Superior temporal gyrus (tissue), 1 donor: Measurements from ENCODE around the gene MAGEF1.

ENCODE experiments used
- DNase-seq: peaks from one replicate; pipeline ENCODE4 v3.0.0-alpha.2; 2016; ENCODE audit errors: extremely low spot score

Gene MAGEF1

DNA sequence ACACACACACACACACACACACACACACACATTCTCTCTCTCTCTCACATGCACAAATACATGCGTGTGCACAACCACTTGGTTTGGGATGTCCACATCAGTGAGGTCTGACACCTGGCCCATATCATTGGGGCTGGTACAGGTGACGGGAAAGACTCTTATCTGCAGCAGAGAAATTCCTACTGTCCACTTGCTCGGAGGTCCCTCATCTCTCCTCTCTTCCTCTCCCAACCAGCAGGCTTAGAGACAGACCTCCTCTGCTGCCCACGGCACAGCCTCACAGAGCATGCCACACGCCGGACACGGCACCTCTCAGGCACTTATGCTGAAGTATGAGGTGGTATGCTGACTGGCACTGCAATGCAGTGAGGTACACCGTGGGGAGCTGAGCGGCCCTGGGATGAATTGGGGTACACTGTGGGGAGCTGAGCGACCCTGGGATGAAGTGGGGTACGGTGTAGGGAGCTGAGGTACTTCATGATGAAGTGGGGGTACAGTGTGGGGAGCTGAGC, 41.7 kb downstream of the MAGEF1 start:
- no peak for DNase-seq

DNA sequence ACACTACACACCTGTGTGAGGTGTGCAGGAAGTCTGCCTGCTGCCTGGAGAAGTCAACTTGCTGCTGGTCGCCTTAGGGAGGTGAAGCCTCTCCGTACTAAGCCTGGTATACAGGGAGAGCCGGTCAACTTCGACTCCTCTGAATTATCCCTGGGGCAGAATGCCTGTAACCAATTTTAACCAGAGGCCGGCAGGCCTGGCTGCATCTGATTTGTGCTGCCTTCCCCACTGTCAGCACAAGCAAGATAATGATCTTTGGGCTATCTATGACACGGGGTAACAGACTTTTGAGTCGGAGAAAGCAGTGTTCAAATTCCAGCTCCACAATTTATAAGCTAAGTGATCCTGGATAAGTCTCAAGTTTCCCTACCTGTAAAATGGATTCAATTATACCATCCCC, 42.3 kb downstream of the MAGEF1 start:
- DNase-seq, result no peak

DNA sequence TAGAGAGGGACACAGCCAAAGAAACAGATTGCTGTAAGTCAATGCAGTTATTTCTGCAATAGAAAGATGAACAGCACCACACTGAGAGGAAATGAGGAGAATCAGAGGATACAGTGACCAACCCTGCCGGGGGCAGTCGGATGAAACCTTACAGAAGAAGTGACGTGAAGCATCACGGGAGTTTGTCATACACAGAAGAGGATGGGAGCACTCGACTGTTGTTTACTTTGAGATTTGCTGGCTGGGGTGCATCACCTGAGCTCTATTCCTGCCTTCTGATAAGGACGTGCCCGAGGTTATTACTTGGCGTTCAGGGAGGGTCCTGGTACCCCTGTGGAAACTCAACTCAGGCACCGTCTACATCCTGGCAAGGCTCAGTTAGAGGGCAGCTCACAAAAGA, 45.4 kb downstream of the MAGEF1 start:
- DNase-seq, result no peak

DNA sequence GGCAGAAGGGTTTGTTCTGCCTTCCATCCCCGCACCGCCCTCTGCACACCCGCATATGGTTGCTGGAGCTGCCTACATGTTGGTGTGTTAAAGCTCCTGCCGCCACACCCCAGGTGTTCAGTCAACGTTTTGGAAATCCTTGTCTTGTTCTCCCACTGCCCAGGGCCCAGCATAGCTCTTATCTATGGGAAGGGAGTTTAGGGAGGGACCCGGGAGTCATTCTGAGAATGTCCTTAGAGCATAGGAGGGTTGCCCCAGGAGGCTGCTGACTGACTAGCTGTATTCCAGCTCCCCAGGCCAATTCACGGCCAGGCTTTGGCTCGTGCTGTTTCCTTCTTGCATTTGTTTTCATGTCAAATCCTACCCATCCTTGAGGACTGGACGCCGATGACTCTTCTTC, 46.8 kb downstream of the MAGEF1 start:
- DNase-seq, result no peak

DNA sequence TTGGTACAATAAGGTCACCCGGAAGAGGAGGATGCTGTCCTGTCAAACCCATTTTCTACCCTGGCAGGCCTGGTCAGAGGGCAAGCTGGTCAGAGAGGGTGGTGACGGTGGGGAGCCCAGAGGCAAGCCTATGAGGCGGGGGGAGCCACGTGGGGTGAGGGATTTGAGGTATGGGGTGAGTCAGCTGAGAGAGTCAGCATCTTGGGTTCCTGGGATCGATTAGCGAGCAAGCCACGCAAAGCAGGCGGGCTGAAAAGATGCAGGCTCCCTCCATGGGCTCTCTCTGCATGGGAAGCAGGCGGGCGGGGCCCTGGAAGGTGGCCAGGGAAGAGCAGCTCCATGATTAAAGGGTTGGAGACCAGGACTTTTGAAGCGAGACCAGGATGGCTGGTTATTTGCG, 48.1 kb downstream of the MAGEF1 start:
- DNase-seq, result no peak

DNA sequence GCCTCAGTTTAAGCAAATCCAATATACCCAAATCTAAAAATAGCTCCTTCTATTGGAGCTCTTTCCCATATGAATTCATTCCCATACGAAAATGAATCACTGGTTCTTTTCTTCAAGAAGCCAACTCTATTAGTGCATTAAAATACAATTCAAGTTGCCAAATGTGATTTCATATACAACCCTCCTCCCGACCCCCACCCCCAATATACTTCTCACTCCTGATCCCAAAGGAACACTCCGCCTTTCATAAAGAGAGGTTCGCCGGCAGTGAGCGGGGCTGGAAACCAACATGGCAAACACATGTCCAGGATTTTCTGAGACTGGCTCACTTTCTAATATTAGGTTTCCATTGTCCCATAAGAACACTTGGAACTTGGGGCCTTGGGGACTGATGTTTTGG, 48.5 kb downstream of the MAGEF1 start:
- DNase-seq, result no peak

DNA sequence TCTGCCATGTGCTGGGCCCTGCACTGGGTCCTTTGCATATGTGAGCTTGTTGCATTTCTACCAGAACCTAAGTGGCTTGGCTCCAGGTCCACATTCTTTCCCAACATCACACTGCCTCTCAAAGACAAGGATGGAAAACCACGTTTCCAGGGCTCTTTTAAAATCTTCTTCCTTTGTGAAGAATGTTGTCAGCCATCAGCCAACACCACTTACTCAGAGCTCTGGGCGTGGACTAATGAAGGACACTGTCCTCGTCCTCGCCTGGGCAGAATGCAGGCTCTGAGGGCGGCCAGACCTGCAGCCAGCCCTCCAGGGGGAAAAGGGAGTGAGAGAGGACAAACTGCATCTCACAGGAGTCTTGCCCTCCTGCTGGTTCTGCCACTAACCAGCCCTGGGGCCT, 49.7 kb downstream of the MAGEF1 start:
- DNase-seq, result no peak

DNA sequence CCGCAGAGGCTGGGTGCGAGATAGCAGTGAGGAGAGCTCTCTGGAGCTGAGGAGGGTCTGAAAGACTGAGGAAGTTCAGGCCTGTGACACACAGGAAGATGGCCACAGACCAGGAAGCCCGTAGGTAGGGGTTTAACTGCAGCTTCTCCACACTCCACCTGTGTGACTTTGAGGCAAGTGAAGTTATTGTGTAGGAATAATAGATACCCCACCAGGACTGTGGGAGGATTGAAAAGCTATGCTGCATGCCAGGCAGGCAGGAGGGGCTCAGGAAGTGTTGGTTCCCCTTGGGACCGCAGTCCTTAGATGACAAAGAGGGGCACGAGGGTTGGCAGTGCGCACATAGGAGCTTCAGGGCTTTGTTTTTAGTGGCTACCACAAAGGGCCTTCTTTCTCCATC, 50.9 kb downstream of the MAGEF1 start:
- DNase-seq, result no peak
